Neural cell (in vitro differentiated cells): ENCODE data around the gene IQCF5. TPM values are rescaled to one million over a fixed set of nuclear protein-coding genes. Genes with fewer than 3 reads are reported as not detected.
"Not testable (repeated sequence)": the region's sequence is repeated elsewhere in the genome, so short reads cannot be mapped to it uniquely, and the experiment has no call there.

Experiments used
- H2AFZ ChIP-seq: fragments of 200-600, 300-800 bp; sonication (generic), shearing (Covaris generic); 2 replicates; pipeline ENCODE4 v1.6.0; 2014; ENCODE audit warnings: low read depth, mild to moderate bottlenecking, antibody characterized with exemption, low read length, moderate library complexity
- H3F3A ChIP-seq: fragments of 200-600 bp; shearing (Covaris generic); 2 replicates; pipeline ENCODE4 v1.6.1; 2016; ENCODE audit warnings: mild to moderate bottlenecking, moderate library complexity, mixed read lengths, antibody characterized with exemption, low read length; ENCODE audit not compliant: insufficient read depth, poor library complexity, severe bottlenecking
- H3K27ac ChIP-seq: fragments of 200-600, 300-800 bp; sonication (generic), shearing (Covaris generic); 2 replicates; pipeline ENCODE4 v1.5.1; 2014; ENCODE audit warnings: mild to moderate bottlenecking, low read length, moderate library complexity
- H3K27me3 ChIP-seq: fragments of 300-800, 200-600 bp; sonication (generic), shearing (Covaris generic); 2 replicates; pipeline ENCODE4 v1.6.0; 2014; ENCODE audit warnings: mild to moderate bottlenecking, low read depth, low read length, moderate library complexity; ENCODE audit not compliant: insufficient read depth
- H3K36me3 ChIP-seq: fragments of 300-800, 200-600 bp; sonication (generic), shearing (Covaris generic); 2 replicates; pipeline ENCODE4 v1.5.1; 2014; ENCODE audit warnings: mild to moderate bottlenecking, antibody characterized with exemption, low read length, moderate library complexity; ENCODE audit not compliant: insufficient read depth
- H3K4me2 ChIP-seq: fragments of 300-800, 200-600 bp; sonication (generic), shearing (Covaris generic); 2 replicates; pipeline ENCODE4 v1.6.0; 2014; ENCODE audit warnings: mild to moderate bottlenecking, low read length
- H3K4me3 ChIP-seq: fragments of 300-800, 200-600 bp; sonication (generic), shearing (Covaris generic); 2 replicates; pipeline ENCODE4 v1.5.1; 2014; ENCODE audit warnings: mild to moderate bottlenecking, low read length, moderate library complexity
- H3K79me2 ChIP-seq: fragments of 200-600 bp; shearing (Covaris generic); replicated peaks from 2 replicates; pipeline ENCODE4 v1.6.0; 2014; ENCODE audit warnings: mild to moderate bottlenecking, low read length, moderate library complexity; ENCODE audit not compliant: insufficient read depth
- H3K9ac ChIP-seq: fragments of 300-800, 200-600 bp; sonication (generic), shearing (Covaris generic); 2 replicates; pipeline ENCODE4 v1.6.1; 2016; ENCODE audit warnings: mild to moderate bottlenecking, low read length, mixed read lengths
- H3K9me2 ChIP-seq: fragments of 200-600 bp; shearing (Covaris generic); 2 replicates; pipeline ENCODE4 v1.6.1; 2016; ENCODE audit warnings: mild to moderate bottlenecking, low read length, mixed read lengths; ENCODE audit not compliant: insufficient read depth
- H3K9me3 ChIP-seq: fragments of 200-600, 300-800 bp; sonication (generic), shearing (Covaris generic); 2 replicates; pipeline ENCODE4 v1.6.1; 2016; ENCODE audit warnings: mild to moderate bottlenecking, mixed run types, low read length, moderate library complexity, mixed read lengths
- H4K20me1 ChIP-seq: fragments of 200-600 bp; shearing (Covaris generic); 2 replicates; pipeline ENCODE4 v1.6.1; 2016; ENCODE audit warnings: mild to moderate bottlenecking, mixed run types; ENCODE audit not compliant: insufficient read depth
- CTCF ChIP-seq: fragments of 450-650 bp; IDR thresholded peaks from 2 replicates; pipeline ENCODE4 v1.5.1; 2014; ENCODE audit warnings: antibody characterized with exemption, mild to moderate bottlenecking, moderate library complexity; ENCODE audit not compliant: poor library complexity, severe bottlenecking
- EP300 ChIP-seq: fragments of 450-650 bp; conservative IDR thresholded peaks from 2 replicates; pipeline ENCODE4 v1.6.1; 2014; ENCODE audit warnings: antibody characterized with exemption, mild to moderate bottlenecking, moderate library complexity; ENCODE audit not compliant: poor library complexity, severe bottlenecking
- EZH2 ChIP-seq: fragments of 200-600, 300-800 bp; shearing (Covaris generic), sonication (generic); IDR thresholded peaks from 2 replicates; pipeline ENCODE4 v1.6.1; 2014; ENCODE audit warnings: antibody characterized with exemption, low read length, borderline replicate concordance, mild to moderate bottlenecking; ENCODE audit not compliant: insufficient read depth, poor library complexity, severe bottlenecking
- MXI1 ChIP-seq: fragments of 450-650 bp; conservative IDR thresholded peaks from 2 replicates; pipeline ENCODE4 v1.6.1; 2014; ENCODE audit warnings: antibody characterized with exemption, mild to moderate bottlenecking; ENCODE audit not compliant: poor library complexity, severe bottlenecking
- POLR2AphosphoS5 ChIP-seq: IDR thresholded peaks from 2 replicates; pipeline ENCODE4 v1.6.1; 2012
- RAD21 ChIP-seq: fragments of 450-650 bp; conservative IDR thresholded peaks from 2 replicates; pipeline ENCODE4 v1.6.1; 2014; ENCODE audit warnings: antibody characterized with exemption, mild to moderate bottlenecking, moderate library complexity
- REST ChIP-seq: IDR thresholded peaks from 2 replicates; pipeline ENCODE4 v1.6.1; 2012; ENCODE audit warnings: borderline replicate concordance
- SMC3 ChIP-seq: fragments of 450-650 bp; conservative IDR thresholded peaks from 2 replicates; pipeline ENCODE4 v1.6.1; 2014; ENCODE audit warnings: antibody characterized with exemption, mild to moderate bottlenecking, moderate library complexity; ENCODE audit not compliant: poor library complexity
- TAF1 ChIP-seq: IDR thresholded peaks from 2 replicates; pipeline ENCODE4 v1.6.1; 2012; ENCODE audit warnings: low read depth
- polyA plus RNA-seq: library from polyadenylated mRNA; depleted of rRNA; stranded (reverse); fragments of >200 nt; gene quantifications from 2 replicates; pipeline ENCODE4 v1.2.3, GENCODE V29; 2014

Gene IQCF5
- polyA plus RNA-seq, 1 donor from 2014 or later = not detected

- no peaks in the 10 kb centered on the region for H4K20me1 ChIP-seq
- H3K4me2 ChIP-seq = no peak overlapping the region
- H3K9me3 ChIP-seq = no peaks in the 10 kb centered on the region
- no peak for TF ChIP-seq EZH2
- no peak for TF ChIP-seq EP300
- TF ChIP-seq MXI1 = no peak
- TF ChIP-seq SMC3 = no peak
- no peak for TF ChIP-seq TAF1
- no peak for TF ChIP-seq RAD21
- no peak for TF ChIP-seq REST
- no peak for TF ChIP-seq CTCF
- TF ChIP-seq POLR2AphosphoS5 = no peak
- H2AFZ ChIP-seq = no peak overlapping the region
- H3K9me2 ChIP-seq = no peaks in the 10 kb centered on the region
- no peaks in the 10 kb centered on the region for H3K79me2 ChIP-seq
- H3K9ac ChIP-seq = no peak overlapping the region
- no peaks in the 10 kb centered on the region for H3K36me3 ChIP-seq
- H3K27me3 ChIP-seq = no peaks in the 10 kb centered on the region
- no peak overlapping the region for H3K27ac ChIP-seq
- no peaks in the 10 kb centered on the region for H3F3A ChIP-seq
- H3K4me3 ChIP-seq = no peak overlapping the region
Measured at GRCh38 chr3:51904034-51904823, 28.8 kb upstream of the IQCF5 start.

- not testable (repeated sequence) for H2AFZ ChIP-seq
Measured at GRCh38 chr3:51902361-51902760, 27.0 kb upstream of the IQCF5 start.

GRCh38 chr3:51900043-51900442 is 24.6 kb upstream of the IQCF5 start:
- H3K4me2 ChIP-seq, H3K27me3 ChIP-seq, H3F3A ChIP-seq, H3K36me3 ChIP-seq, H2AFZ ChIP-seq, H3K9me2 ChIP-seq, H3K9ac ChIP-seq, H3K79me2 ChIP-seq, H3K27ac ChIP-seq, H3K4me3 ChIP-seq, H3K9me3 ChIP-seq, H4K20me1 ChIP-seq: not testable (repeated sequence)

More at GRCh38 chr3:51902361-51902760, 27.0 kb upstream of the IQCF5 start:
- not testable (repeated sequence) for H3K9ac ChIP-seq, H3K36me3 ChIP-seq, H3K27me3 ChIP-seq, H3K79me2 ChIP-seq, H3K27ac ChIP-seq, H3K4me2 ChIP-seq, H4K20me1 ChIP-seq, H3F3A ChIP-seq, H3K9me3 ChIP-seq, H3K9me2 ChIP-seq, H3K4me3 ChIP-seq
